ENCODE data around the gene PNPLA5.

The PNPLA5 gene

GRCh38 chr22:43923191-43923590 is 31.4 kb upstream of the PNPLA5 start:
- TF ChIP-seq USF1 (IDR thresholded peaks at IDR 0.05) (no peak), ZBTB7A (IDR thresholded peaks at IDR 0.05; ENCODE audit: low read depth) (no peak), EP300 (IDR thresholded peaks at IDR 0.05; ENCODE audit: borderline replicate concordance) (no peak), TCF12 (IDR thresholded peaks at IDR 0.05; ENCODE audit: low read depth) (no peak)

- TF ChIP-seq CREB1 (IDR thresholded peaks at IDR 0.05; ENCODE audit: low read depth) (no peak), ZBTB7A (IDR thresholded peaks at IDR 0.05; ENCODE audit: low read depth) (no peak), EP300 (IDR thresholded peaks at IDR 0.05; ENCODE audit: borderline replicate concordance) (no peak), FOXM1 (IDR thresholded peaks at IDR 0.05; ENCODE audit: borderline replicate concordance, low read depth) (no peak), NFIC (IDR thresholded peaks at IDR 0.05) (no peak), TCF12 (IDR thresholded peaks at IDR 0.05; ENCODE audit: low read depth) (no peak)
Measured at GRCh38 chr22:43922123-43922522, 30.3 kb upstream of the PNPLA5 start.

- TF ChIP-seq NFIC (IDR thresholded peaks at IDR 0.05), result no peak
- no peak for TF ChIP-seq MAX (IDR thresholded peaks at IDR 0.05)
- TF ChIP-seq YY1 (IDR thresholded peaks at IDR 0.05; ENCODE audit: low read depth), result no peak
- no peak for TF ChIP-seq FOXM1 (IDR thresholded peaks at IDR 0.05; ENCODE audit: borderline replicate concordance, low read depth)
- no peak for TF ChIP-seq CREB1 (IDR thresholded peaks at IDR 0.05; ENCODE audit: low read depth)
- no peak for TF ChIP-seq CEBPB (IDR thresholded peaks at IDR 0.05)
Measured at GRCh38 chr22:43921370-43921769, 29.6 kb upstream of the PNPLA5 start.

GRCh38 chr22:43919106-43919973 is 27.5 kb upstream of the PNPLA5 start:
- no peak for TF ChIP-seq CREB1 (IDR thresholded peaks at IDR 0.05; ENCODE audit: low read depth)
- TF ChIP-seq EGR1 (IDR thresholded peaks at IDR 0.05), result no peak
- TF ChIP-seq ZBTB7A (IDR thresholded peaks at IDR 0.05; ENCODE audit: low read depth), result no peak
- TF ChIP-seq YY1 (IDR thresholded peaks at IDR 0.05; ENCODE audit: low read depth), result no peak
- TF ChIP-seq REST (IDR thresholded peaks at IDR 0.05; ENCODE audit: low read depth), result no peak

- TF ChIP-seq RAD21 (IDR thresholded peaks at IDR 0.05; ENCODE audit: low read depth) (no peak), EP300 (IDR thresholded peaks at IDR 0.05; ENCODE audit: borderline replicate concordance) (no peak), FOXM1 (IDR thresholded peaks at IDR 0.05; ENCODE audit: borderline replicate concordance, low read depth) (no peak), MAX (IDR thresholded peaks at IDR 0.05) (no peak), NFIC (IDR thresholded peaks at IDR 0.05) (no peak), YY1 (IDR thresholded peaks at IDR 0.05; ENCODE audit: low read depth) (no peak), CREB1 (IDR thresholded peaks at IDR 0.05; ENCODE audit: low read depth) (no peak), EGR1 (IDR thresholded peaks at IDR 0.05) (no peak), TEAD4 (IDR thresholded peaks at IDR 0.05) (no peak), REST (IDR thresholded peaks at IDR 0.05; ENCODE audit: low read depth) (no peak), TCF12 (IDR thresholded peaks at IDR 0.05; ENCODE audit: low read depth) (no peak), ZBTB7A (IDR thresholded peaks at IDR 0.05; ENCODE audit: low read depth) (no peak), USF1 (IDR thresholded peaks at IDR 0.05) (no peak), CEBPB (IDR thresholded peaks at IDR 0.05) (no peak), TAF1 (IDR thresholded peaks at IDR 0.05; ENCODE audit: low read depth) (no peak)
Measured at GRCh38 chr22:43917521-43917920, 25.7 kb upstream of the PNPLA5 start.

- no peak for TF ChIP-seq EGR1 (IDR thresholded peaks at IDR 0.05)
- no peak for TF ChIP-seq ZBTB7A (IDR thresholded peaks at IDR 0.05; ENCODE audit: low read depth)
- TF ChIP-seq CEBPB (IDR thresholded peaks at IDR 0.05), result no peak
- TF ChIP-seq YY1 (IDR thresholded peaks at IDR 0.05; ENCODE audit: low read depth), result no peak
- no peak for TF ChIP-seq CREB1 (IDR thresholded peaks at IDR 0.05; ENCODE audit: low read depth)
- TF ChIP-seq EP300 (IDR thresholded peaks at IDR 0.05; ENCODE audit: borderline replicate concordance), result no peak
- TF ChIP-seq RAD21 (IDR thresholded peaks at IDR 0.05; ENCODE audit: low read depth), result no peak
- no peak for TF ChIP-seq TAF1 (IDR thresholded peaks at IDR 0.05; ENCODE audit: low read depth)
- no peak for TF ChIP-seq MAX (IDR thresholded peaks at IDR 0.05)
- no peak for TF ChIP-seq USF1 (IDR thresholded peaks at IDR 0.05)
- no peak for TF ChIP-seq NFIC (IDR thresholded peaks at IDR 0.05)
- no peak for TF ChIP-seq FOXM1 (IDR thresholded peaks at IDR 0.05; ENCODE audit: borderline replicate concordance, low read depth)
Measured at GRCh38 chr22:43911351-43911750, 19.5 kb upstream of the PNPLA5 start.

Data from Ishikawa (cell line).